GM04503 (cell line): ENCODE data around the gene CNNM2.
"Not testable (repeated sequence)": the region's sequence is repeated elsewhere in the genome, so short reads cannot be mapped to it uniquely, and the experiment has no call there.

Source experiments
- DNase-seq: peaks from one replicate; pipeline ENCODE4 v3.0.0-alpha.2; 2012; ENCODE audit warnings: low read depth

CNNM2 gene

DNA sequence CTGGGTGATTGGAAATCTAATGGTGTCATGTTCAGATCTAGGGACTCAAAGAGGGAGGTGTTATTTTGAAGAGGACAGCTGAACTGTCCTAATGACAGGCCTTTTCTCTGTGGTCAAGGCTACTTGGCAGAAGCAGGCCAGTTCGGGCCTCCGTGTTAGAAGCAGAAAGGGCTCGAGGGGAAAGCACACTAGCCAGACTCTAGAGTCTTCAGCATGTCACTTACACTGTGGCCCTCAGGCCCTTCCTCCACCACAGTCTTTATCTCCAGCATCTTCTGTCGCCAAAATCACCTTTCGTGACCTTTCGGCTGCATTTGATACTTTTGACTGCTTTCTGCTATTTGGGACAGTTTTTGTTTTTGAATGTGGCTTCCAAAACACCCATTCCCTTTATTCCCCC is 123.3 kb downstream of the CNNM2 start:
- no peak for DNase-seq

DNA sequence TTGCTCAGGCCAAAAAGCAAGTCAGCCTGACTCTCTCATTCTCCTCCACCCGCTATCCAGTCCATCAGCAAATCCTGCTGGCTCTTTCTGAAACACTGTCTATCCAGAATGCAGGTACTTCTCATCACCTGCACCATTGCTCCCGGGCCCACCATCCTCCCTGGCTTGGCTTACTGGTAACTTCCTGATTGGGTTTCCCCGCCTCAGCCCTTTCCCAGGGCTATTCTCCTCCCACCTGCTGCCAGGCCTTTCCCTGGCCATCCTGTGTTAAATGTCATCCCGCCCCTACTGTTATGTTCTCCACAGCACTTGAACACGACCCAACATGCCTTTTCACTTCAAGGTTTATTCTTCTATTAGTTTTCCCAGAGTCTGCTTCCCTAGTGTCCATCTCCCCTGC is 124.0 kb downstream of the CNNM2 start:
- DNase-seq, result no peak

DNA sequence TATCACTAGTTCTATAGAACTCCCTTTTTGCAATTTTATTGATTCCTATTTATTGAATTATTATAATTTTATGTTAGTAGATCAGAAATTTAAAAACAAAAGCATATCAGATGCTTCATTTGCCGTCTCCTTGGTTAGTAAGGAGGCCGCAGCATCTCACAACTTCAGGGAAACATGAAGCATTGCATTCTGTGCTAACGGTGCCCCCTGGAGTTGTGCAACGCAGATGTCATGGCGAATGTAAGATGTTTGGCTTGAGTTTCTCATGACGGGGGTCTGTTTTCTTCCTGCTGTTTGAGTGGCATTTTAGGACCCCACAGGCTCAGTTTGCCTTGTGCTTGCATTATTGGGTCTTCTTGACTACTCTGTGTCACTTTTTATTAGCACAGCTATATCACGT is 124.8 kb downstream of the CNNM2 start:
- DNase-seq, result no peak

DNA sequence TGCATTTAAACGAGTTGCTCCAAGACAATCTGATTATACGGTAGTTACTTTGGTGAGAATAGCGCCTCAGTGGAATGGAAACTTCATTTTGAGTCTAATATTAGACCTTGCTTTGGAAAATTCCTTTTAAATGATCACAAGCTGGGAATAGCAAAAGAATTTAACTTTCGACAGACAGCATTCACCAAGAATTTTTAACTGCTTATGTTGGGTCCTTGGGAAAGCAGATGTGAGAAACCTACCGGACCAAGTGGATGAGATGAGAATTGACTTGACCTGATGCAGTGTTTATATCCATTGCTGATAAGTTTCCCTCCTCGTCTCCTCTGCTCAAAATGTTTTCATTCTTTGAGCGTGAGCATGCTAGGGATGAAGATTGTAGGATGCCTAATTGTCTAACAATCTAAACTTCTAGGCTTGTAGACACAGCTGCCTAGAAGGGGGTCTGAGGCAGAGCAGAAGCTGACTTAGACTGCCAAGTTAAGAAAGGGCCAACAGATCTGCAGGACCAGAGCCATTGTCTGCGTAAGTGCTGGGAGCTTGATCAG is 126.9 kb downstream of the CNNM2 start:
- DNase-seq, result peak; percentile 94

DNA sequence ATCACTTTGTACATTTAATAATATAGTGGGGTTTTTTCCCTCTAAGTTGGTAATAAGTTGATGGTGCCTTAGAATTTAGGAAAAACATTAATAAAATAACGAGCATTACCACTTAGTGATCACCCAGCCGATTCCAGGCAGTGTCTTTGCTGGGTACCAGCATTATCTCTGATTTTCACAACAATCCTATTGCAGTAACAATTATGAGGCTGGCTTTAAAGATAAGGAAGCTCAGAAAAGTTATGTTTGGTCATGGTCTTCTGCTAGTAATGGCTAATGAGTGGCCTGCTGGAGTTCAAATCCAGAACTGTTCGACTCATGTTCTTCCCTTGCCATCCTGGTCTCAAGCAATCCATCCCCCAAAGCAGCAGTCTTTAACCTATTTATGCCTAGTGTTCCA is 127.9 kb downstream of the CNNM2 start:
- DNase-seq, result no peak

DNA sequence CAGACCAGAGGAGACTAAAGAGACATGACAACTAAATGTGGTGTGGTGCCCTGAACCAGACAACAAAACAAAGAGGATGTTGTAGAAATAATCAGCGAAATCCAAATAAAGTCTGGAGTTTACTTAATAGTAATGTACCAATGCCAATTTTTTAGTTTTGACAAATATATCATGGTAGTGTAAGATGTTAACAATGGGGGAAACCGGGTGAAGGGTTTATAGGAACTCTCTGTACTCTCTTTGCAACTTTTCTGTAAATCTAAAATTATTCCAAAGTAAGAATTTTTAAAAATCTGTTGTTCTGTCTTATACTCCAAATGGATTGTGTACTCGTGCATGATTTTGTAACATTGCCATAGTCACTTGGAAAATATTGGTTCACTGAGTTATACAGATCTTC is 129.3 kb downstream of the CNNM2 start:
- no peak for DNase-seq

DNA sequence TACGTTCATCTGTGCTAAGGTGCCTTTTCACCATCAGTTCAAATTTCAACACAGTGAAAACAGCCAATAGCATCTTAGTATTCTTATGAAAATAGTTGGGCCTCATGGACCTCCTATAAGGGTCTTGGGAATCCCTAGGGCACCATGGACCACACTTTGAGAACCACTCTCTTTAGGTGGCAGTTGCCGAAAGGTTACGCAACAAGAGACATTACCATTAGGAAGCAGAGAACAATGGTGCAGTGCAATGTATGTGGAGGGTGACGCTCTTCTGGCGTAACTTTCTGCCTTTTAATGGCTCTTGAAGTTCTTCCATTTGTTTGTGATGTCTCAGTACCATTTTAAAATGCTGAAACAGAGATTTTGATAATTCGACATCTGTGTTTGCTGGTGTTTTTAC is 131.1 kb downstream of the CNNM2 start:
- DNase-seq, result no peak

DNA sequence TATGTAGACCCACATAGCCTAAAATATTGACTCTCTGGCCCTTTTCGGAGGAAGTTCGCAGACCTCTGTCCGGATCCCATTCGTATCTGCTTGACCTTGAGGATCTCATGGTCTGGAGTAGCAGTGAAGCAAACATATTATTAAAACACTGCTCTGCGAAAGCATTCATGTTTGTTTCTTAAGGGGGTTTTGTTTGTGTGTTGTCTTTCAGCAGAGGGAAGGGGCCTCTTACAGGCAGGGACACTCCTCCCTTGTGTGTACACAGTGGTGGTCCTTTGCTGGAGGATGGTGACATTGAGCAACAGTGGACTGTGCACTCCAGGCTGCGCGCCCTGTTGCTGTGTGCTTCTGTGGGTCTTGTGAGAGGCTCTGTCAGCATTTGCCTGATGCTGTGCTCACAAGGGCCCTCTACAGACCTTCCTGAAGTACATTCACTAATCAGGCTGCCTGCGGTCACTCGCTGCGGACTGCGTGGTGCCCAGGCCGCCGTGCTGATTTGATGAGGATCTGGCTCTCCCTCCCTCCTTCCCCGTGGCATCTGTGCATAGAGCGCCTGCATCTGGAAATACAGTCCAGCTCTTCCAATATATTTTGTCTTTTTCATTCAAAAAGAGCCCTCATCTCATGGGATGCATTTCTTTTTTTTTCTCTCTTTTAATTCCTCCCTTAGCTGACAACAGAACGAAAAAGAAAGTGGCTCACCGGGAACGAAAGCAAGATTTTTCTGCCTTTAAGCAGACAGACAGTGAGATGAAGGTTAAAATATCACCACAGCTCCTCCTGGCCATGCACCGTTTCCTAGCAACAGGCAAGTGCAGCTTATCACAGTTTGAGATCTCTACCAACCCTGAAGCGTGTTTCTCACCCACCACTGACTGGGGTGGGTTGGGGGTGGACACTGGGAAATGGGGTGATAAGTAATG is 135.8 kb downstream of the CNNM2 start:
- DNase-seq, result peak; percentile 37

DNA sequence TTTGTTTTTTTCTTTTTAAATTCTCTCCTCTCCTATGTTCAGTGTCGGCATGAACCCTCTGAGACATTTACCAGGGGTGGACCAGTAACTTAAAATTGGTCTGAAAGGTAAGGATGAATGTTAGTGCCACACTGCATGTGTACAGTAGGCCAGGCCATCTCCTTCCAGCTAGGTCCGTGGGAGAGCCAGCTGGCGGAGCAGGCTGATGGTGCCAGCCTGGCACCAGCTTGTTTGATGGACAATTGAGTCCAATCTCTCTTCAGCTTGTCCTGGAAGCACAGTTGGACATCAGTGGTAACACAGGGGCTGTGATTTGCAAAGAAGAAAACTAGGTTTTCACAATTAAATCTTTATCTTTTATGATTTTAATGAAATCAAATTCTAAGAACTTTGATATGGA is 136.5 kb downstream of the CNNM2 start:
- DNase-seq, result no peak

DNA sequence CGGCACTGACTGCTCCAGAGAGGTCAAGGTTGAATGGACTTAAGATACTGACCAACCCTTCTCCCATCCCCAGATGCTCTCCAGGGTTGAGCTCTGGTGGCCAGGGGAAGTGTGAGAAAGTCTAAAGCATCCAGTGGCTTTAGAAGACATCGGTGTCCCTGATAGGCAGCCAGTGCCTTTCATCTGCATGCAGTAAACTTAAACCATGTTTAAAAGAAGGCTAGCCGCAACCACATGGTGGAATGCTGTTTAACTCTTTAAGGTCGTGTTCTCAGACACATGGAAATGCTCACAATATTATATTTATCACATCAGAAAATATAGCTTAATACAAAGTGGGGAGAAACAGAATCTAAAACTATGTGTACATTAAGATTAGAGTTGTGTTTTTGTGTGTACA is 137.0 kb downstream of the CNNM2 start:
- DNase-seq, result no peak

DNA sequence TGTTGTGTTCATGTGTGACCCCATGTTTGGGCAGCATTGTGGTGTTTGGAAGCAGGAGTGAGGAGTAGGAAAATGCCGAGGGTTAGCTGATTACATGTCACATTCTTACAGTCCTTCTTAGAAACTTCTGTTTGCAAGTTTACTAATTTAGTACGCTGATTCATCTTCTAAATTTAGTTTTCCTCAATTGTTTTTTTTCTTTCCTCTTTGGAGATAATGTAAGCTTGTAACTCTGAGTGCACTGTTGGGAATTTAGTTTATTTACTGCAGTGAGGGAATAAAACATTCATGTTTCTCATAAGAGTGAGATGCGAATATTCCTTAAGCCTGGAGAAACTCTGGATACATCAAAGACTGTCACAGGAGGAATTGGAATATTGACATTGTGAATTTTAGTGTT is 139.9 kb downstream of the CNNM2 start:
- peak; percentile 24 for DNase-seq

DNA sequence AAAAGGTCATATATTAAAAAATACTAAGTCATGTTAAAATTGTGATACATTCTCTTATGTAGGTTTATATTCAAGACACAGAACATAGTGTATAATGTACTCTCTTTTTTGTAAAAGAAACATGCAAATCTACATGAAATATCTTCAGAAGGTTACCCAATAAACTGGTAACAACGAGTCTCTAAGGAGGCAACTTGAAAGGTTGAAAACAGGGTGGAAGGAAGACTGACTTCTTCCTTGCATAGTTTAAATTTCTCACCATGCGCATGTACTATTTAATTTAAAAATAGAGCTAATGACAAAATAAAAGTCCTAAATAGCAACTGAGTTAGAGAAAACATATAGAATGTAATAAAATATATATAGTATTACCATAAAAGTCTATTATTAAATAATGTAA is 142.5 kb downstream of the CNNM2 start:
- DNase-seq, result no peak

DNA sequence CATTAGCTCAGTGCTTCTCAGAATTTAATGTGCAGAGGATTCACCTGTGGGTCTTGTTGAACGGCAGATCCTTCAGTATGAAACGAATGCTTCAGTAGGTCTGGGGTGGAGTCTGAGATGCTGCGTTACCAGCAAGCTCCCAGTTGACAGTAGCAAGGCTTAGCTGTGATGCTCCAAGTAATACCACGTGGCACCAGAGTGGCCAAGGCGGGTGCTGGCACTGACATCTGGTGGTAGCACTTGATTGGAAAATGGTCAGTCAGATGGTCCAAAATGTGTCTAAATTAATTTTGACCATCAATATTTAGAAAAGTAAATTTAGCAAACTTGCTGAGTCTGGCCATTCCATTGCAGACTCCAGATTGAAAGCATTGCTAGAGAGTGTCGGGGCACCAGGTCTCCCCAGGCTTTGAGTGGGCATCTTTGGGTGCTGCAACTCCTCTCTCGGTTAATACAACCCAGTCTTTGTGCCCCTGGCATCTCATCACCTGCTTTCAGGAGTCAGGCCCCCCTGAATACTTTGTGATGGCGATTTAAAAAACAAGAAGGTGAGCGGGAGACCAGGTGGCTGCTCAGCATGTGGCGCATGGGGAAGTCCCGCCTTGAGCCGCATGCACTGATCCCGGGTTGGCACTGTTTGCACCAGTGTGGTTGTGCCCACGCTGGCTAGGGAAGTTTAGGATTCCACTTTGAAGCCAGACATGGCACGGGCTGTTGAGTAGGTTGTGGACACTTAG is 144.9 kb downstream of the CNNM2 start:
- no peak for DNase-seq

DNA sequence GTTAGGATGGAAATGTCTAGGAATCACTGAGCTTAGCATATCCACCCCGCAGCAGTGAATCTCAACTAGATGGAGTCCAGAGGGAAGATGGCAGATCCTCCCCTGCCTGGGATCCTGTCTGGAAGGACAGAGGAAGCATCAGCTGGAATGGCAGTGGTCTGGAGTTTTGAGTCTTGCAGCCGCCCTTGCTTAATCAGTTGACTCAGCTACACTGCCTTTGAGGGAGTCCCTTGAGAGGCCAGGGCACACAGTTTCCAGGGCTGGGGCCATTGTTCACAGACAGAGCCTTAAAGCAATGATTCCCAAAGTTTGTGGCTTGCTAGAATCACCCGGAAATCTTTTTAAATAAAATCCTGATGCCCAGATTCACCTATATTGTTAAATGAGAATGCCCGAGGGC is 146.9 kb downstream of the CNNM2 start:
- DNase-seq, result no peak

DNA sequence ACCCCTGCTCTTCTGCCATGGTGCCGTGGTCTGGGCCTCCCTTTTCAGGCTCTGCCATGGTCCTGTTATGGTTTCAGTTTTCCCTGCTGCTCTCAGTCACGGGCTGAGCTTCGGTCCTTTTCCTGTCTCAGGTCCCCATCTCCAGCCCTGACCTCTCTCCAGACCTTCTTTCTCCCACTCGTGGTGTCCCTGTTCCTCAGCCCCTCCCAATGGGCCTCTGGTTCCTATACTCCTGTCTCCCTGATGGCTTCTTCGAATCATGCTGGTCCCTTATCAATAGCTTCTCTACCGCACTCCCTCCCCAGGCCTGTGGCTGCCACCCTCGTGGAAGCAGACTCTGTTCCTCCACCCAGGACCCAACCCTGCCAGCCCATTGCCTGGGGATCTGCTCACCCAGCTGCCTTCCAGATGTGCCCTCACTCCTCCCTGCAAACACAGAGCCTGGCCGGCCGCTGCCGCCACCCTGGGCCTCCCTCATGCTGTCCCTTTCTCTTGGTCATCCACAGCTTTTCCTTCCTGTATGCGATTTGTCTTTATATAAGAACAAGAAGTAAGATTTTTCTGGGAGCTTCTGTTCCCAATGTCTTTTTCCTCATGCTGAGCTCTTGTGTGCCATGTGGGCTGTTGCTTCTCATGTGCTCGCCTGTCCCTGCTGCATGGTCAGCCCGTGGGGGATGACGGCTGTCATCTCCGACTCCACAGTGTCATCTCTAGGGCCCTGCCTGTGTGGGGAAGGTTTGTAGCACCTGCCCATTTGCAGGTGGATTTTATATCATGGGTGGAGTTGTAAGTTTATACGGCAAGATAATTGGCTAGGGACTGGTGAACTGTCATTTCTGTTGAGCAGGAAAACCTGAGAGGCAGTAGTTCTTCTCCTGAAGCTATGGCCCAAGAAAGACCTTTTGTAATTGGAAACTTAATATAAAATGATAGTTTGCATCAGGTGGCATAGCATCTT is 148.3 kb downstream of the CNNM2 start:
- no peak for DNase-seq

DNA sequence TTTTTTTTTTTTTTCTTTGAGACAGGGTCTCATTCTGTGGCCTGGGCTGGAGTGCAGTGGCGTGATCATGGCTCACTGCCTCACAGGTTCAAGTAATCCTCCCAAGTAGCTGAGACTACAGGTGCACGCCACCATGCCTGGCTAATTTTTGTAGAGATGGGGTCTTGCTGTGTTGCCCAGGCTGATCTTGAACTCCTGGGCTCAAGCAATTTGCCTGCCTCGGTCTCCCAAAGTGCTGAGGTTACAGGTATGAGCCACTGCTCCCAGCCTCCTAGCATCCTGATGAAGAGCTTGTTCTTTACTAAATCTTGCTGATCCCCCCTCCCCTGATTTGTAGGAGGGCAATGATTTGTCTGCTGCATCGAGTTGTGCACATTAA is 149.0 kb downstream of the CNNM2 start:
- not testable (repeated sequence) for DNase-seq

DNA sequence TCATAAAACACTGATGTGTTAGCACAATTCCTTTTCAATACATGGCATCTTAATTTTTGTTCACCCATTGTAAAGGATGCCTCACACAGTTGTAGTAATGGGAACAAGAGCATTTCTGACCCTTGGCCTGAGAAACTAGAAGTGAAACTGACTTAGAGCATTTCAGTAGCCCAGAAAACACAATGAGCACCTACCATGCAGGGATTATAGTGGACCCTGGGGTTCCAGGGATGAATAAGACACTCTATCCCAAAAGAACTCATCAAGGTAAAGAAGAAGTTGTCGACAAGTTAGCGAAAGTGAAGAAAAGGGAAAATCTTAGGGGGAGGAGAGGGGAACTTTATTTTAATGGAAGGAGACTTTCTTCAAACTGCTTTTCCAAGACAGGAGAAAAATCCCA is 149.4 kb downstream of the CNNM2 start:
- DNase-seq, result no peak

DNA sequence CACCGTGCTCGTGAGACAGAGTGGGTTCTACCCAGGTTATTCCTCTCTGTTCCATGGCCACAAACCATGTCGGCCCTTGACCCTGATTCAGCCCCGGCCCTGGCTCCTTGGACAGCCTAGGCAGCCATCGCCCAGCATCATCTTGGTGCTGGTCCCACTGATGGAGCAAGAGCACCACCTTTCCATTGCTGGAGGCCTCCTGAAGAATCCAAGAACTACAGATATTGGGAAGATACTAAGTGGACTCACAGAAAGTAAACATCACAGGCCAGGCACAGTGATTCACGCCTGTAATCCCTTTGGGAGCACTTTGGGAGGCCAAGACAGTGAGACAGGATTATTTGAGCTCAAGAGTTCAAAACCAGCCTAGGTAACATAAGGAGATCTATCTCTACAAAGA is 149.9 kb downstream of the CNNM2 start:
- no peak for DNase-seq

DNA sequence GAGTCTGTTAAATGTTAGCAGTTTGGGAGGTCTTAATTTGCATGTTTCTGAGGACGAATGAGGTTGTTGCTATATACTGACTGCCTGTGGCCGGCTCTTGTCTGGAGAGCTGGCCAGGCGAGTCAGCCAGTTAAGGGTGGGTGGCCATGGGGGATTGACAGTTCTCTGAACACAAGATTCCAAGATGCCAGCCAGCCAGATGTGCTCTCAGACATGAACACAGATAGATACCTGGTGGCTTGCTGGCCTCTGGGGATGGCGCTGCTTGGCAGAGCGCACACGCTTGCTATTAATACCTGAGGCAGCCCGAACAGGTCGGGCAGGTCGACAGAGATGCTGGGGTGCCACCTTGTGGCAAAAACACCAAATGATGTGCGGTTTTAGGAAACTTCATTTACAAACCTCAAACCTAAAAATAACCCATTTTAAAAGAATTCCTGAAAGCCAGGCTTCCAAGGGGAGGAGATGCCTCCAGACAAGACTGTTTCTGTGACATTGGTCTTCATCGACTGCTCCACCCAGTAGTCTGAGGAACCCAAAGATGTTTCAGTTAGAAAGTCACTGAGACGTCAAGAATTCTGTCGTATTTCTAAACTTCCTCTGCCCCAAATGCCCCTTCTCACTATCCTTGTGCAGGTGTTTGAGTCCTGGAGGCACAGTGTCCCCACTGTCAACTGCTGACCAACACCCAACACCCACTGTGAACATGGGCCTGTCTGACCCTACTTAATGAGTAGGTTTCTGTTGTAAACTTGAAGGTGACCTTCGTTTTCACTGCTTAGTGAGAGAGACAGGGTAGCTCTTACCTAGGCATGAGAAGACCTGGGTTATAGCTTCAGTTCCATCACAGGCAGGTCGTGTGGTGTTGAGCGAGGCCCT is 151.6 kb downstream of the CNNM2 start:
- DNase-seq, result no peak

DNA sequence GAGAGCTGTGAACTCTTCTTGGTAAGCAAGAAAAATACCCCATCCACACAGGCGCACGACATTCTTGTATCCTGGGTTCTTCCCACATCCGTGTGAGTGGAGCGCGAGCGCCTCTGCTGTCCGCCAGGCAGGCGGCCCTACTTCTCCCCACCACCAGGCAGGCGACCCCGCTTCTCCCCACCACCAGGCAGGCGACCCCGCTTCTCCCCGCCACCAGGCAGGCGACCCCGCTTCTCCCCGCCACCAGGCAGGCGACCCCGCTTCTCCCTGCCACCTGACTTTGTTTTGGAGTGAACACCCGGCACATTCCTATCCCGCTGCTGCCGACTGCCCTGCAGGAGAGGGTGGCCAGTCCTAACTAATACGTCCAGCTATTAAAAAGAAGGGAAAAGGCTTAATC is 154.2 kb downstream of the CNNM2 start:
- no peak for DNase-seq

DNA sequence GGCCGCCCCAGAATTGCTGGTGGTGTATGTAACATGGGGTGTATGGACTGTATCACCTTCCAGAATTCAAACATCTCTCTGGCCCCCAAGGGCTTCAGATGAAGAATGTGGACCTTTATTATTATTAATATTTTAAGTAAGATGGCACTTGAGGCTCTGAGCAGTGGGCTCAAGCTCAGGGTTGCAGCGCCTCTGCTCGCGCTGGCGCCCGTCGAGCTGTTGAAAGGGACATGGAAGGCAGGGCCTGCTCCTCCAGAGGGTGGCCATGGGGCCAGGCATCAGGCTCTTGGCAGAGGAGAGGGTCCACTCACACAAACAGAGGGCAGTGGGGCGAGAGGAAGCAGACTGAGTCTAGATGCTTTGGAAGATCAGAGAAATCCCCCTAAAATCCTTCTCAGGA is 154.8 kb downstream of the CNNM2 start:
- DNase-seq, result no peak
